DMS 273 (cell line): Measurements from ENCODE around the gene MUC2.

Experiments
- DNase-seq: peaks from one replicate; lab custom pipeline; 2025; ENCODE audit not compliant: unreplicated experiment; lab: John Stamatoyannopoulos, UW

The MUC2 gene

DNA sequence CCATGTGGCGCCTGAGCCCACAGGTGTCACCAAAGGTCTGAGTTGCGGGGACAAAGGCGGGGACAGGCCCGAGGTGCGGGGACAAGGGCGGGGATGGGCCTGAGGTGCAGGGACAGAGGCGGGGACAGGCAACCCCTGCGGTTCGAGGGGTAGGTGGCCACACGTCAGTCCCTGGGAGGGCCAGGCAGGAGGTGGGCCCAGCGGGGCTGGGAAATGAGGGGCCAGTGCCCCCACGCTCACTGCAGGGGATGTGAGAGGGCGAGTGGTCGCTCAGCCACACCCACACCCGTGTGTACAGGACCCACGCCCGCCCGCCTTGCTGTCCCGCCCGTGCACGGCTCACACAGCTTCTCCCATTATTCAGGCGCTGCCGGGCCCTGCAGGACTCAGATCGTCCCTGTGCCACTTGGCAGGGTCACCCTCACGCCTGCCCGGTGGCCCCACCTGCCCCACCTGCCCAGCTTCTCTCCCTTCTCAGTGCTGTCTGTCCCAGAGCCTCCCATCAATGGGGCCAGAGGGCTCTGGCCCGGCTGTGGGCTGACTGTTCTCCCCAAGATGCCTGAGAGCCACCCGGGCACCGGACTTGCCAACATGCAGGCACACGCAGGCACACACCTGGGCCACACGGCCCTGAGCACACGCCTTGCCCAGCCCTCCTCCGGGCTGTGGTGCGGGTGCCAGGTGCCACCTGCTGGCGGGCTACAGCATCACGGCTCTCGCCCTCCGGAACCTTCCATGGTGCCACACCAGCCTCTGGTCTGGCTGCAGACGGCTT, 23.9 kb upstream of the MUC2 start:
- DNase-seq: peak; percentile 83

DNA sequence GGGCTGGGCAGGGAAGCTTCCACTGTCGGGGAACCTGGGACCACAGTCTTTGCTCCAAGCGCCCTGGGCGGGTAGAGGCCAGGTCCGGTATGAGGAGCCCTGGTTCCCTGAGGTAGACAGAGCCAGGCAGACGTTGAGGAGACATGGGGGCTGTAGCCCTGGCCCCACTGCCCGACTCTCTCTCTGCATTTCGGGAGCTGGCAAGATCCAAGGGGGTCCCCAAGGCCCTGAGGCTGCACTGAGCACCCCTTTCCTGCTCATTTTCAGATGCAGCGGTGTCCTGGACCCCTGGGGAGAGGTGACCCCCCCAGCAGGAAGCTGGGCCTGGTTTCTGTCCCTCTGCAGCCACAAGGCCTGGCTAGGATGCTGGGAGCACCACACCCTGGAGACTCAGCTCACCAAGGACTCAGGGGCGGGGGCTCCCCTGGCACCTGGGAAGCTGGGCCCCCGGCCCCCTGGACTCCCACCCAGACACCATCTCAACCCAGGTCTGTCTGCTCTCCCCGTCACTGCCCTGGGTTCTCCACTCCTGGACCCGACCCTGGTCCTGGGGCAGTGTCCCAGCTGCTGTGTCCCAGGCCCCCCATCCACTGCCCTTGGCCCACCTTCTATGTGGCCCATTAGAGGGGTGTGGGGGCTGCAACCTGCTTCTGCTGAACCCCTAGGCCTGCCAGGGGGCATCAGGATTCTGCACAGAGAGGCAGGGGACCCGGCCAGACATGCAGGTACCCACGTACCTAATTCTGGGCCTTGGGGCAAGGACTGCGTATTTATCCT, 23.1 kb upstream of the MUC2 start:
- DNase-seq: no peak

DNA sequence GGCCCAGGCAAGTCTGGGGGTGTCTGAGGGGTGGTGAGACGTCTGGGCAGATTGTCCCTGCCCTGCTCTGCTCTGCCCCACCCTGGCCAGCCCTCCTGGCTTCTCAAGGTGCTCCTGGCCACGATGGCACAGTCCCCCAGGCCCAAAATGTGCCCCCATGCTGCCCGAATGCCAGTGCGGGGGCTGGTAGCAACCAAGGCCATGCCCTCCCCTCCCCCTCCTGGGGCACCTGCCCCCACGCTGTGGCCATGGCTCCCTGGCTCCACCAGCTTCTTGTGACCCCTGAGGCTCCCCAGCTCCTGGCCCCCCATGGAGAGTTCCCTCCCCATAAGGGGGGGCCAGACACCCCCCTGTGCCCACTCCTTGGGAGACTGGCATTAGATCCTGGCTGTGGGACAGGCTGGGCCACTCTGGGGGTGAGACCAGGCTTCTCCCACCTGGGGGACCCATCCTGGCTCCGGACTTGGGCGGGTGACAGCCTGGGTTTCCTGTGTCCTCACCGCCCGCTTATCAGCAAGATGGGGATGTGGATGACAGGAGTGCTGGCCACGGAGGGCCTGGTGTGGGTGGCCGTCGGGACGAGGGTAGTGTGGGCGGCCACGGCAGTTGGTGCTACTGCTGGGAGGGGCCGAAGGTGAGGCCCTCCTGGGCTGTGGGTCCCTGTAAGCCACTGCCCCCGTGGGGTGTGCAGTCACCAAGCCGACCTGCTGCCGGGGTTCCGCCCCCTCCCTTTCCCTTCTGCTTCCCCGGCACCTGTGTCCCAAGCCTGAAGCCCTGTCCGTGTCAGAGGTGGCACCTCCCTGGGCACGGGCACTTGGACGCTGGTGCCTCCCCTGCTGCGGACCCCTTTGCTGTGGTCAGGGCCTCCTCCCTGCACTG, 22.3 kb upstream of the MUC2 start:
- no peak for DNase-seq

DNA sequence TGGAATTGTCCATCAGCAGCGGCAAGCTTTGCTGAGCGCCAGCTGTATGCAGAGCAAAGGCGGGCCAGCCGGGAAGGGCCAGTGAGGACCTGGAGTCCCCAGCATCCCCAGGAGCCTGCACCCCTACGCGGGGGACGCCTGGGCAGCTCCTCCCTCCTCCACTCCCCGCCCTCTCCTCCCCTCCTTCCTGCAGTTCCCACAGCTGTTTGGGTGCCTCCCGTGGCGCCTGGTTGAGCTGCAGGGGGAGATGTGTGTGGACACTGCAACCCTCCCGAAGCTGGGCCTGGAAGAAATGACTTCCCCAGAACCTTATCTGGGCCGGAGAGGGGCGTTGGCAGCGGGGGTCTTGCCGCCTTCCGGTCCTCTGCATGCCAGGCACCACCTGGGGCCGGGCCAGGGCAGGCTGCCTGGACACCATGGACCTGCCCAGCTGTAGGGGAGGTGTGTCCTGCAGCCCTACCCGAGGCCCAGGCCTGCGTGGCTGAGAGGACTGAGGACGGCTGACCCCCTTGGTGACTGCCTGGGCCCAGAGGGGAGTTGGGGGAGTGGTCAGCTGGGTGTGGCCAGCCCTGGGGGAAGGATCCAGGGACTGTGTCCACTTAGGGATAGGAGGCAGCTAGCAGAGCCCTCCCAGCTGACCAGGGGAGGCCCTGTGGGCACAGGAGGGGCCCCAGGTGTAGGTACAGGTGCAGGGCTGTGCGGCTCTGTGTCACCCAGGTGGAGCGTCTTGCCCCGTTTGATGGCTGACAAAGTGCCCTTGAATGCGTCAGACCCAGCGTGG, 21.4 kb upstream of the MUC2 start:
- no peak for DNase-seq

DNA sequence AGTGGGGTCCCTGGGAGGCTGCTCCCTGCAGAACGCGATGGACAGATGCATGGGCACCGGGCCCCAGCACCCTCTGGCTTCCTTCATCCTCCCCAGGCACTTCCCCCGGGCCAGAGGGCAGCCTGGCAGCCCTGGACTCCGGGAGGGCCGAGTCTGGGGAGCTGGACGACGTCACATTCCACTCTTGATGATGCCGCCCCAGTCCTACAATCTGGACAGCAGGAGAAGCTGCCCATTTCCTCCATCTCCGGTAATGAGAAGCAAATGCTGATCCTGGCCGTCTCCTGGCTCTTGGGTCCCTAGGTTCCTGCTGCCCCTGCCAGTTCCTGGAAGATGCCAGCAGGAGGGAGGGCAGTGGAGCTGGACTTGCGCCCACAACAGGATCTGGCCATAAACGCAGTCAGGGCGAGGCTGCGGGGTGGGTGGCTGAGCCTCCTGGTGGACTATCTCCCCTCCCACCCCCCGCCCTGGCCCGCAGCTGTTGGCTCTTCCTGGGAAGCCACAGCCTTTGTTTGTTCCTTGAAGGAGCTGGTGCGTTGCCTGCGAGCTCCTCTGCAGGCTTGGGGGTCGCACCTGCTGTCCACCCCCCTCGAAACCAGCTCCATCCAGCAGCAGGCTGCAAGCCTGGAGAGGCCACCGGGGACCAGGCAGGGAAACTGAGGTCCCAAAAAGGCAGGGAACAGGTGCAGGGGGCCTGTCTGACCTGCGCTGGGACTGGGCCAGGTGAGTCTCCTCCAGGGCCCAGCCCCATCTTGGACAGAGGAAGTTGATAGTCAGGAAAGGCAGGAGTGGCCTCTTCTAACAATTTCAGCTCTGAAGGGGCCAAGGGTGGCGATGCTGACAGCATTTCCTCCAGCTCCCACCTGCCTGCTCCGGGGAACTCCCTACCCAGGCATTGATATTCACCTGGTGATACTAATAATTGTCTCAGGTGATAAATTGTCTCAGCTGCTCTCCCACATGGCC, 20.2 kb upstream of the MUC2 start:
- DNase-seq: no peak

DNA sequence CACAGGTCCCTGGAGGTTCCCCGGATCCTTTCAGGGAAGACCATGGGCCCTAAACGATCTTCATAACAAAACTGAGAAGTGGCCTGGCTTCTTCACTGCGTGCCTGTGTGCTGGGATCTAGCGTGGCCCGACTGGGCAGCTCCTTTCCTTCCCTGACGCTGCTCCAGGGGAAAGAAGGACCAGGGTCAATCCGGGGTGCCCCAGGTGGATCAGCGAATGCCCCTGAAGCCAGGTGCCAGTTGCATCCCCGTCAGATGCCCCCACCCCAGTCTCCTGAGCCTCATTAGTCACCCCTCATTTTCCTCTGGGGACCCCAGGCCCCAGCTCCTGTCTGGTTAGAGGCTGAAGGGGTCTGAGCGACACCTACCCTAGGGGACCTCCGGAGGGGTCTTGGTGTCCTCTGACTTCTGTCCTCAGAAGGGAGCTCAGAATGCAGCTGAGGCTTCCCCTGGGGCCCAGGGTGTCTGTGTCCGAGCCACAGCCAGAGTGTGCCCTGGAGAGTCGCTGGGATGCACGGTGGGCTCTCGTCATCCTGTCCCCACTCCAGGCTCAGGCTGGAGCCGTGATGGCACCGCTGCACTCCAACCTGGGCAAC, 19.5 kb upstream of the MUC2 start:
- DNase-seq: no peak

DNA sequence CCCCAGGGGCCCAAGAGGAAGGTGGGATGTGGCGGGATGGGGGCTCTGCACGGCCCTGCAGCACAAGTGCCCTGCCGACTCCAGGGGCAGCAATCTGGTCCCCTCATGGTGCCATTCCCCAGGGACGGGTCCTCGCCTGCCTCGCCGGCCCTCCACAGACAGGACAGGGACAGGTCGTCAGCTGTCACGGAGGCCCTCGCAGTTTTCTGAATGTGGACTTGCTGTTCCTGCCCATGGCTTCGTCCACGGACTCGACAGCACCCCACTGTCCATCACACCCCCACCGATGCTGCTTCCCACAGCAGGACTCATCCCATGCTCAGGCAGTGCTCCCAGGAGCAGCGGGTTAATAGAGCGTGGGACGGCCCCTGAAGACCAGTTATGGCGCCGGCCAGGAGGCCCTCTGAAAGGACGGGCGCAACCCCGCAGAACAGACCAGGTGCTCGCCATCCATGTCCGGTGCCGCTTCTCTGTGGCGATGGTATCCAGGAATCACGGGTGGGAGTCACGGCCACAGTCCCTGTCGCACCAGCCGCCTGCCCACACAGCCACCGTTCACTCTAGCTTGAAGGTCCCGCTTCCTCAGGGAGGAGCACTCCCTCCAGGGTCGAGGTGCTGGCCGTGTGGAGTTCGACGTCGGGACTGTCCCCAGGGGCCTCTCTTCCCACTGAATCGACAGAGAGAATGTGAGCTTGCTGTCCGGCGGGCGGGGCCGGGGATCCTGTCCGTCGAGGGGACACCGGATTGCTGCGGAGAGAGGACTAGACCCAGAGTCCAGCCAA, 18.5 kb upstream of the MUC2 start:
- no peak for DNase-seq

DNA sequence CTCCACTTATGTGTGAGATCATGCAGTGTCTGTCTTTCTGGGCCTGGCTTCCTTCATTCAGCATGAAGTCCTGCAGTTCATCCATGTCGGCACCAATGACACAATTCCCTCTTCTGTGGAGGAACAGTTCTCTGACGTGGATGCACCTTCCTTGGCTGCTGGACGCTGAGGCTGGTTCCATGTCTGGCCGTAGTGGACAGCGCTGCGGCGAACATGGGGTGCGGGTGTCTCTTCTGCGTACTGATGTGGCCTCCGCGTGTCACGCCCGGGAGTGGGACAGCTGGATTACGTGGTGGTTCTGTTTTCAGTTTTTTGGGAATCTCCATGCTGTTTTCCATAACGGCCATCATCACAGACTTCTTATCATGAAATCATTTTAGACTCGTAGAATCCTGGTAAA, 16.9 kb upstream of the MUC2 start:
- no peak for DNase-seq

DNA sequence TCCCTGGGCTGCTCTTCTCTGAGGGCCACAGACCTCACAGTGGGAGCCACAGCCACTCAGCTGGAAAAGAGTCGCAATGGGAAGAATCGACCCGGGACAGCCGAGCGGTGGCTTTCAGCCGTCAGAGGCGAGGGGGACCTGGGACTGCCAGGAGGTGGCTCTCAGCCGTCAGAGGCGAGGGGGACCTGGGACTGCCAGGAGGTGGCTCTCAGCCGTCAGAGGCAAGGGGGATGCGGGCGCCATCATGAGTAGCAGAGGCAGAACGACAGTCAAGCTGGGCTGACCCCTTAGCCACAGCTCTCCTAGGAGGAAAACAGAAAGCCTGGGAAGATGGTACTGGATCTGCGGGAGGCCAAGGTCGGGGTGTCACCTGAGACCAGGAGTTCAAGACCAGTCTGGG, 14.9 kb upstream of the MUC2 start:
- no peak for DNase-seq

DNA sequence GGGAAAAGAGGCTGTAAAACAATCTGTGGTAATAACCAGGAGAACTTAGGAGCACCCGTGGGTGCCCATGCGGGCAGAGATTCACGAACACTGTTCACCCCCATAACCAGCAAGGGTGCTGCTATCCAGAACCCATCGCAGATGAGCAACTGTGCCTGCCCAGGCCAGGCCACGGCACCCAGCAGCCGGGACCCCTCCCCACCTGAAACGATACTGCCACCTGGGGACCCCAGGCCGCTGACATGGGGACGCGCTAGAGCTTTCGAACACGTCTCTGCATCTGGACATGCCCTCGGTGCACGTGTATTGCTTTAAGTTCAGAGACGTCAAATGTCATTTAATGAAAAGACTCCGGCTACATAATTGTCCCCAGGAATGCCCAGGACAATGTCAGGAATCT, 14.3 kb upstream of the MUC2 start:
- DNase-seq: no peak

DNA sequence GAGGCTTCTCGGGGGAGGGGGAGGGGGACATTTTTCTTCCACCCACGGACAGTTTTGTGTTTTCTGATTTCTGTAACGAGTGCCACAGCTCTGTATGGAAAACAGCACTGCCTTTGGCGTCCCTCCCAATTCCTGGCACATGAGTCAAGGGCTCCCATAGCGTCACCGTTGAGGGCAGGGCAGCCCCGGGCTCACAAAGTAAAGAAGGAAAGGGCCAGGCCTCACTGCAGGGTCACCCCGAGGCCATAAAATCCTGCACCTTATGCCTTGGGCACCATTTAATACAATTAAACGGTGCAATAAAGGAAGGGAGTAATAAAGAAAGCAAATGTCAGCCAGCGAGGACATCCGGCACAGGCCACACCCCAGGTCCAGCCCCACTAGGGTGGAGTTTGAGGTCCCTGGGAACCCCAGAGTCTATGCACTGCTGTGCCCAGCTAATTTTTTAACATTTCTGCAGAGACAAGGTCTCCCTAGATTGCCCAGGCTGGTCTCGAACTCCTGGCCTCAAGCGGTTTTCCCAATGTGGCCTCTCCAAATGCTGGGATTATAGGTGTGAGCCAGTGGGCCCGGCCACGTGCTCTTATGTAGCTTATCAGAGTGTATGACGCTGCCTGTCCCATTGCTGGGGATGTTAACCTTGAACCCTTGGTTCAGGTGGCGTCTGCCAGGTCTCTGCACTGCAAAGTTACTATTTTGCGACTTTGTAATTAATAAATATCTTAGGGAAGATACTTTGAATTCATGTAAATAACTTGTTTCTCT, 13.6 kb upstream of the MUC2 start:
- no peak for DNase-seq

DNA sequence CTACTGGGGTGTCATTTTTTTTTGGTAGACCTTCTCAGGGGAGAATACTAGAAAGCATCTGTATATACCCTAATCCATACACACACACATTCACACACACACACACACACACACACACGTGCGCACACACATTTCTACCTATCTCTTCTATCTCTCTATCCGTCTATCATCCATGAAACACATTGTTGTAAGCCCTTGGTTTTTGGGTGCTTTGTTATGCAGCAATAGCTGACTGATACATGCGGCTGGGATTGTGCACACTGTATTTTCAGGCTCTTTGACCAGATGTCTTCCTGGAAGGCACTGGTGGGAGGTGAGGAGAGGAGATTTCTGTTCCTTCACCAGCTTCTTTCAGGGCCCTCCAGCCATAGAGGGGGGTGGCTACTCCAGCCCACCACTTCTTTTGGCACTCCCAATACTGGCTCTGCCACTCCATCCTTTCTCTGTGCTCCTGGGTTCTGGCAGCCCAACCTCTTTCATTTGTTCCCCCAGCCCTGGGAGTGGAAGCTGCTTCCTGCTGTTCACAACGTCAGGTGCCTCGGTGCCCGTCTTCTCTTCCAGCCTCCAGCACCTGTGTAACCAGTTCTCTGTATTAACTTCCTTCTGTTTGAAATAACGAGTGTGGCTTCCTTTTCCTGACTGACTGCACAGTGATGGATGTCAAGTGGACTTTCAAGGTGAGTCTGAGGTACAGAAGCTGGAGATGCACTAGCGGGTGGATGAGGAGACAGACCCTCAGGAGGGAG, 12.4 kb upstream of the MUC2 start:
- no peak for DNase-seq

DNA sequence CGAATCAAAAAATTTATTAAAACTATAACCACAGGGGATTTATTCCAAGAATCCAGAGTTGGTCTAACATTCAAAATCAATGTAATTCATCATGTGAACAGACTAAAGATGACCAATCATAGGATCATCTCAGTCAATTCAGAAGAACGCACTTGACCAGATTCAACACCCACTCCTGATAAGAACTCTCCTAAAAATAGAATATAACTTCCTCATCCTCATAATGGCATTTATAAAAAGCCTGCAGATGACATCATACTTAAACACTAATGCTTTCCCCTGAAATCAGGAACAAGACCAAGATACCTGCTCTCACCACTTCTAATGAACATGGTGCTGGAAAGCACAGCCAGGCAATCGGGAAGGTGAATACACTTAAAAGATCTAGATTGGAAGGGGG, 10.5 kb upstream of the MUC2 start:
- no peak for DNase-seq

DNA sequence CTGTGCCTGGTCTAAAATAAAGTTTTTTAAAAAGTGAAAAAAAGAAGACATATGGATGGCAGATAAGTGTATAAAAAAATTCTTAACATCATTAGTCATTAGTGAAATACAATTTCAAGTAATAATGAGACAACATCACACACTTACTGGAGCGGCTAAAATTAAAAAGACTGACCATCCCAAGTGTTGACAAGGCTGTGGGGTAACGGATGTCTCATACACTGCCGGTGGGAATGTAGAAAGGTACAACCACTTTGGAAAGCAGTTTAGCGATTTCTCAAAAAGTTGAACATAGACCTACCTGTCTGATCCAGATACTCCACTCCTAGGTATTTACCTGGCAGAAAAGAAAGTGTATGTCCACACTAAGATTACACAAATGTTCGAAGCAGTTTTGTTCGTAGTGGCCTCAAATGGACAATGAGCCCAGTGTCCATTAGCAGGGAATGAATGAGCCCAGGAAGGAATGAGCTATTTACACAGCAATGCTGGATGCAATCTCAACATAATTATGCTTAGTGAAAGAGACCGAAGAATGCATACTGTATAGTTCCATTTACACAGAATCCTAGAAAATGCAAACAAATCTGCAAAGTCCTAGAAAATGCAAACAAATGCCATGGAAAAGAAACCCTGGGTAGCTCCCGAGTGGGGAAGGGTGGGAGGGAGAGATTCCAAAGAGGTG, 6.7 kb upstream of the MUC2 start:
- no peak for DNase-seq

DNA sequence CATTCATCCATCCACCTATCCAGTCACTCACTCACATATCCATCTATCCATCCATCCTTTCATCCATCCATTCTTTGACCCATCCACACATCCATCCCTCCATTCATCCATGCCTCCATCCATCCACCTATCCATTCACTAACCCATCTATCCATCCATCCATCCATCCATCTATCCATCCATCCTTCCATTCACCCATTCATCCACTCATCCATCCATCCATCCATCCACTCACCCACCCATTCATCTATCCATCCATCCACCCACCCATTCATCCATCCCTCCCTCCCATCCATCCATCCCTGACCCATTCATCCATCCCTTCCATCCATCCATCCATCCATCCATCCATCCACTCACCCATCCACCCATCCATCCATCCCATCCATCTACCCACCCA, 4.9 kb upstream of the MUC2 start:
- no peak for DNase-seq

DNA sequence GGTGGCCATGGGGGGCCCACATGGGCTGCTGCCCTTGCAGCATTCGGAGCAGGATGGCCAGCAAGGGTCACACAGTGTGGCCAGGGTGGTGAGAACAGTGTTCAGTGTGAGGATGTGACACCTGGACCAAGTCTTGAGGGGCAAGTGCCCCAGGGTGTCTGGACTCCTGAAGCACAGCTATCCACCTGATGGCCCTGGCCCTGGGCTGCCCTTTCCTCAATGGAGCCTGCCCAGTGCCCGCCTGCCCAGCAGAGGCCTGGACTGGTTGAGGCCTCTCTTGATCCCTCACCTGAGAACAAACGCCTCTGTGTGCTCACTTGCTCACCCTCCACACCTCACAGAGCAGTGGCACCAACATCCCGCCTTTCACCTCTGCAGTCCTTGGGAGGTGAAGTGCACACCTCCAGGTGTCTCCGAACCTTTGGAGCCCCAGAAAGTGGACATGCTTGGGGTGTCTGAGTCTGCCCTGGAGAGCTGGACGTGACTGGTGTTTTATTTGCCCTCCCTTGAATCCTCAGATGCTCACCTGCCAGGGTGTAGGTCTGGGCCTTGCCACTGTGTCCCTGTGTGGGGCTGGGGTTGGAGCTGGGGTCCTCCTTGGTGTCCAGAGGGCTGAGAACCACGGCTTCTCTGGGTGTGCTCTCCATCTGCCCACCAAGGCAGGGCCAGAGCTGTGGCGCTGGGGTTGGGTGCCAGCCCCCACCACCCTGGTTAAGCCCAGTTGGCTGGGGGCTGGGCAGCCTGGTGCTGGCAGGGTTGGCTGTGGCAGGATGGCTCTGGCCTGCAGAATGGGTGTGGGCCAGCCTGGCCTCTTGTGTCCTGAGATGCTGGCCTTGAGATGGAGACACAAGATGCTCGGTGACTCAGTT, 3.8 kb upstream of the MUC2 start:
- DNase-seq: no peak
